Caco-2 (cell line): Measurements from ENCODE around the gene SKAP1. TPM values are rescaled to one million over a fixed set of nuclear protein-coding genes. Genes with fewer than 3 reads are reported as not detected.

Experiments
- BruUV-seq: library from RNA; stranded (reverse); fragments of 400-500 nt; replicated peaks from 2 replicates; lab custom pipeline; 2021; lab: Mats Ljungman, UMichigan
- CTCF ChIA-PET: fragments of 300-600 bp; sonication (Branson Sonifier 250); formaldehyde crosslinking; loops from one replicate; lab custom pipeline; 2022; ENCODE audit warnings: antibody characterized with exemption; lab: Charles Lee
- POLR2A ChIA-PET: fragments of 300-600 bp; sonication (Branson Sonifier 250); formaldehyde crosslinking; loops from one replicate; lab custom pipeline; 2022; ENCODE audit warnings: antibody characterized with exemption; lab: Charles Lee
- DNase-seq, 2 experiments: peaks; one replicate each; pipeline versions ENCODE4 v3.0.0 to v3.0.0-alpha.2; 2020 to 2022
- H3K27me3 ChIP-seq: replicated peaks from 2 replicates; pipeline ENCODE4 v1.6.0; 2011; ENCODE audit warnings: low read length; ENCODE audit not compliant: control insufficient read depth, insufficient read depth
- H3K36me3 ChIP-seq: 2 replicates; pipeline ENCODE4 v1.5.1; 2011; ENCODE audit warnings: low read length; ENCODE audit not compliant: control insufficient read depth, insufficient read depth
- H3K4me1 ChIP-seq: fragments of 250-450 bp; sonication (Bioruptor Pico); 2 replicates; pipeline ENCODE4 v1.5.1; 2020; ENCODE audit warnings: mild to moderate bottlenecking
- H3K4me3 ChIP-seq: 2 replicates; pipeline ENCODE4 v1.5.1; 2011; ENCODE audit warnings: low read depth, mild to moderate bottlenecking, control low read depth, low read length
- H3K9me3 ChIP-seq: fragments of 250-450 bp; sonication (Bioruptor Pico); 2 replicates; pipeline ENCODE4 v1.5.1; 2020; ENCODE audit warnings: mild to moderate bottlenecking, moderate library complexity
- H3K27ac Mint-ChIP-seq: one replicate; pipeline ENCODE4 v1.8.0; 2022; ENCODE audit warnings: mixed read lengths; ENCODE audit not compliant: unreplicated experiment
- H3K27me3 Mint-ChIP-seq: one replicate; pipeline ENCODE4 v1.8.0; 2022; ENCODE audit warnings: mixed read lengths; ENCODE audit not compliant: insufficient read depth, unreplicated experiment
- H3K36me3 Mint-ChIP-seq: one replicate; pipeline ENCODE4 v1.8.0; 2022; ENCODE audit warnings: mild to moderate bottlenecking, mixed read lengths; ENCODE audit not compliant: insufficient read depth, unreplicated experiment
- H3K4me1 Mint-ChIP-seq: one replicate; pipeline ENCODE4 v1.8.0; 2022; ENCODE audit warnings: low read depth, mixed read lengths; ENCODE audit not compliant: unreplicated experiment
- H3K4me3 Mint-ChIP-seq: one replicate; pipeline ENCODE4 v1.8.0; 2022; ENCODE audit warnings: mild to moderate bottlenecking, moderate library complexity, mixed read lengths; ENCODE audit not compliant: unreplicated experiment
- H3K9me3 Mint-ChIP-seq: one replicate; pipeline ENCODE4 v1.8.0; 2022; ENCODE audit warnings: mixed read lengths; ENCODE audit not compliant: unreplicated experiment
- CTCF ChIP-seq, 2 experiments: fragments of 200-600 bp in 1 of 2; IDR thresholded peaks; 1 replicate in 1 of 2; 2 replicates in 1 of 2; pipeline versions ENCODE4 v1.5.1 to v1.8.0; 2011 to 2022; ENCODE audit warnings: antibody characterized with exemption in 1 of 2, control low read depth in 1 of 2, inconsistent platforms in 1 of 2, low read depth in 1 of 2, low read length in 1 of 2, mild to moderate bottlenecking in 1 of 2, moderate library complexity in 1 of 2; ENCODE audit not compliant: insufficient read depth in 1 of 2, severe bottlenecking in 1 of 2, unreplicated experiment in 1 of 2
- intact Hi-C: fragments of 100-400 bp; cut with micrococcal nuclease; formaldehyde crosslinking; loops from one replicate; pipeline ENCODE4 v1.10.0; 2022; ENCODE audit not compliant: unreplicated experiment
- total RNA-seq: library from RNA; stranded (reverse); gene quantifications from 2 replicates; pipeline ENCODE4 v1.2.3, GENCODE V29; 2022

SKAP1 gene
- total RNA-seq, 1 experiment from 2014 or later = 0.70 TPM

GRCh38 chr17:48162946-48163506, 267.0 kb downstream of the SKAP1 start:
- Mint-ChIP-seq H3K9me3 (no peaks in the 10 kb centered on the region), H3K4me1 (peaks cover 57% of the 10 kb centered on the region), H3K27me3 (no peaks in the 10 kb centered on the region), H3K4me3 (no peak overlapping the region), H3K36me3 (no peaks in the 10 kb centered on the region), H3K27ac (no peak overlapping the region)
- DNase-seq = peak in 1 of 2 experiments; percentile 45
- no peak for TF ChIP-seq CTCF (IDR thresholded peaks at IDR 0.05; ENCODE audit: insufficient read depth in 1 of 2, low read depth in 1 of 2, low read length in 1 of 2, severe bottlenecking in 1 of 2, unreplicated experiment in 1 of 2)
- Histone ChIP-seq H3K4me3 (no peak overlapping the region), H3K27me3 (no peaks in the 10 kb centered on the region), H3K4me1 (peaks cover 44% of the 10 kb centered on the region), H3K9me3 (no peaks in the 10 kb centered on the region), H3K36me3 (no peaks in the 10 kb centered on the region)
- ChIA-PET POLR2A (interaction anchor here (0.5 to 0.6 kb wide), 3 partner anchors 8 to 515 kb away, joined by 3 to 15 read pairs (median 4); no protein-coding TSS in a partner anchor), CTCF (interaction anchor here (0.6 to 1.5 kb wide), 6 partner anchors 9 to 98 kb away, joined by 3 to 4 read pairs (median 3); no protein-coding TSS in a partner anchor)
- no TSS peak for BruUV-seq
- intact Hi-C loops = no loop called here

- no peak for DNase-seq
- no peaks in the 10 kb centered on the region for H3K27me3 Mint-ChIP-seq
- Histone ChIP-seq H3K27me3 (no peaks in the 10 kb centered on the region), H3K4me1 (peaks cover 39% of the 10 kb centered on the region), H3K36me3 (no peaks in the 10 kb centered on the region), H3K9me3 (no peaks in the 10 kb centered on the region), H3K4me3 (no peak overlapping the region)
- peaks cover 51% of the 10 kb centered on the region for H3K4me1 Mint-ChIP-seq
- TF ChIP-seq CTCF (IDR thresholded peaks at IDR 0.05; ENCODE audit: insufficient read depth in 1 of 2, low read depth in 1 of 2, low read length in 1 of 2, severe bottlenecking in 1 of 2, unreplicated experiment in 1 of 2) = no peak
- BruUV-seq = no TSS peak
- no peak overlapping the region for H3K4me3 Mint-ChIP-seq
- POLR2A ChIA-PET = interaction anchor here (0.5 to 0.6 kb wide), 2 partner anchors 9 to 515 kb away, joined by 4 to 15 read pairs; no protein-coding TSS in a partner anchor
- no peaks in the 10 kb centered on the region for H3K9me3 Mint-ChIP-seq
- H3K27ac Mint-ChIP-seq = peak overlapping the region; percentile 34
- intact Hi-C loops = no loop called here
- no peaks in the 10 kb centered on the region for H3K36me3 Mint-ChIP-seq
- CTCF ChIA-PET = interaction anchor here (0.6 to 1.5 kb wide), 5 partner anchors 8 to 99 kb away, joined by 3 to 4 read pairs (median 3); no protein-coding TSS in a partner anchor
Observed at GRCh38 chr17:48162306-48162934, 267.6 kb downstream of the SKAP1 start.

- no peak for TF ChIP-seq CTCF (IDR thresholded peaks at IDR 0.05; ENCODE audit: insufficient read depth in 1 of 2, low read depth in 1 of 2, low read length in 1 of 2, severe bottlenecking in 1 of 2, unreplicated experiment in 1 of 2)
- no peaks in the 10 kb centered on the region for H3K36me3 ChIP-seq
- BruUV-seq = no TSS peak
- H3K4me3 ChIP-seq = no peak overlapping the region
- Mint-ChIP-seq H3K9me3 (no peaks in the 10 kb centered on the region), H3K4me3 (no peak overlapping the region), H3K27me3 (no peaks in the 10 kb centered on the region), H3K27ac (peak overlapping the region; percentile 1), H3K36me3 (no peaks in the 10 kb centered on the region), H3K4me1 (peaks cover 45% of the 10 kb centered on the region)
- intact Hi-C loops = no loop called here
- H3K9me3 ChIP-seq = no peaks in the 10 kb centered on the region
- DNase-seq = no peak
- no peaks in the 10 kb centered on the region for H3K27me3 ChIP-seq
- ChIA-PET CTCF (no interaction called here), POLR2A (no interaction called here)
- peaks cover 35% of the 10 kb centered on the region for H3K4me1 ChIP-seq
Observed at GRCh38 chr17:48161127-48161905, 268.7 kb downstream of the SKAP1 start.
